ENCODE results near the gene UNC13B. TPM values are rescaled to one million over a fixed set of nuclear protein-coding genes. Genes with fewer than 3 reads are reported as not detected.

UNC13B gene
- total and polyA plus RNA-seq, 2 of the 13 experiments (the other 11 are each of a cell fraction or from before 2014, with no cell fraction given), result 14.0 to 18.3 TPM

GRCh38 chr9:35161713-35162604 lies at the start of gene UNC13B (continued):
- TF ChIP-seq ZNF784 (CRISPR knock-in tag; IDR thresholded peaks at IDR 0.05; ENCODE audit: borderline replicate concordance) (0 out of 2 replicates have a peak, but pooled peaks have one; percentile 60), ZNF33B (CRISPR knock-in tag; IDR thresholded peaks at IDR 0.05) (no peak), ATF3 (CRISPR knock-in tag; IDR thresholded peaks at IDR 0.05) (peak; percentile 26; the same call in 1 of the 2 replicates), SIX1 (CRISPR knock-in tag; IDR thresholded peaks at IDR 0.05; ENCODE audit: borderline replicate concordance) (no peak), HOXA5 (CRISPR knock-in tag; IDR thresholded peaks at IDR 0.05) (peak; percentile 64; the same call in 1 of the 2 replicates), GTF3A (CRISPR knock-in tag; conservative IDR thresholded peaks at IDR 0.05) (peak; percentile 22; the same call in 1 of the 2 replicates), ZNF343 (CRISPR knock-in tag; IDR thresholded peaks at IDR 0.05) (no peak), ZKSCAN8 (CRISPR knock-in tag; IDR thresholded peaks at IDR 0.05; ENCODE audit: borderline replicate concordance) (no peak), UBTF (CRISPR knock-in tag; IDR thresholded peaks at IDR 0.05) (peak; percentile 99), RXRB (CRISPR knock-in tag; IDR thresholded peaks at IDR 0.05; ENCODE audit: borderline replicate concordance) (peak; percentile 21), NFRKB (IDR thresholded peaks at IDR 0.05) (0 out of 2 replicates have a peak, but pooled peaks have one; percentile 40), TBX2 (CRISPR knock-in tag; IDR thresholded peaks at IDR 0.05; ENCODE audit: borderline replicate concordance) (peak; percentile 91; the same call in 1 of the 2 replicates), LCORL (IDR thresholded peaks at IDR 0.05) (no peak), LCORL (CRISPR knock-in tag; IDR thresholded peaks at IDR 0.05) (peak; percentile 84), FOXA1 (IDR thresholded peaks at IDR 0.05) (no peak), FOXA1 (CRISPR knock-in tag; IDR thresholded peaks at IDR 0.05) (0 out of 2 replicates have a peak, but pooled peaks have one; percentile 27), NCOA5 (CRISPR knock-in tag; IDR thresholded peaks at IDR 0.05) (no peak), ZSCAN22 (CRISPR knock-in tag; IDR thresholded peaks at IDR 0.05) (no peak), KMT2B (CRISPR knock-in tag; IDR thresholded peaks at IDR 0.05) (peak; percentile 90), CC2D1A (CRISPR knock-in tag; IDR thresholded peaks at IDR 0.05) (no peak), ZNF33A (CRISPR knock-in tag; IDR thresholded peaks at IDR 0.05; ENCODE audit: borderline replicate concordance) (no peak; the same call in 1 of the 2 replicates)
- TF ChIP-seq, protein P1, sequence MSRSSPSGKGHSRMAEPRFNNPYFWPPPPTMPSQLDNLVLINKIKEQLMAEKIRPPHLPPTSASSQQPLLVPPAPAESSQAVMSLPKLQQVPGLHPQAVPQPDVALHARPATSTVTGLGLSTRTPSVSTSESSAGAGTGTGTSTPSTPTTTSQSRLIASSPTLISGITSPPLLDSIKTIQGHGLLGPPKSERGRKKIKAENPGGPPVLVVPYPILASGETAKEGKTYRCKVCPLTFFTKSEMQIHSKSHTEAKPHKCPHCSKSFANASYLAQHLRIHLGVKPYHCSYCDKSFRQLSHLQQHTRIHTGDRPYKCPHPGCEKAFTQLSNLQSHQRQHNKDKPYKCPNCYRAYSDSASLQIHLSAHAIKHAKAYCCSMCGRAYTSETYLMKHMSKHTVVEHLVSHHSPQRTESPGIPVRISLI (CRISPR knock-in tag; IDR thresholded peaks at IDR 0.05; ENCODE audit: borderline replicate concordance), result no peak
- TF ChIP-seq, protein P2, sequence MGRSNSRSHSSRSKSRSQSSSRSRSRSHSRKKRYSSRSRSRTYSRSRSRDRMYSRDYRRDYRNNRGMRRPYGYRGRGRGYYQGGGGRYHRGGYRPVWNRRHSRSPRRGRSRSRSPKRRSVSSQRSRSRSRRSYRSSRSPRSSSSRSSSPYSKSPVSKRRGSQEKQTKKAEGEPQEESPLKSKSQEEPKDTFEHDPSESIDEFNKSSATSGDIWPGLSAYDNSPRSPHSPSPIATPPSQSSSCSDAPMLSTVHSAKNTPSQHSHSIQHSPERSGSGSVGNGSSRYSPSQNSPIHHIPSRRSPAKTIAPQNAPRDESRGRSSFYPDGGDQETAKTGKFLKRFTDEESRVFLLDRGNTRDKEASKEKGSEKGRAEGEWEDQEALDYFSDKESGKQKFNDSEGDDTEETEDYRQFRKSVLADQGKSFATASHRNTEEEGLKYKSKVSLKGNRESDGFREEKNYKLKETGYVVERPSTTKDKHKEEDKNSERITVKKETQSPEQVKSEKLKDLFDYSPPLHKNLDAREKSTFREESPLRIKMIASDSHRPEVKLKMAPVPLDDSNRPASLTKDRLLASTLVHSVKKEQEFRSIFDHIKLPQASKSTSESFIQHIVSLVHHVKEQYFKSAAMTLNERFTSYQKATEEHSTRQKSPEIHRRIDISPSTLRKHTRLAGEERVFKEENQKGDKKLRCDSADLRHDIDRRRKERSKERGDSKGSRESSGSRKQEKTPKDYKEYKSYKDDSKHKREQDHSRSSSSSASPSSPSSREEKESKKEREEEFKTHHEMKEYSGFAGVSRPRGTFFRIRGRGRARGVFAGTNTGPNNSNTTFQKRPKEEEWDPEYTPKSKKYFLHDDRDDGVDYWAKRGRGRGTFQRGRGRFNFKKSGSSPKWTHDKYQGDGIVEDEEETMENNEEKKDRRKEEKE (IDR thresholded peaks at IDR 0.05), result no peak
